Dedifferentiated amniotic fluid mesenchymal stem cell (primary cell): ENCODE data around the gene OR52N4.
"Not testable (repeated sequence)": the region's sequence is repeated elsewhere in the genome, so short reads cannot be mapped to it uniquely, and the experiment has no call there.

Experiments used
- DNase-seq: peaks from one replicate; pipeline ENCODE4 v3.0.0-alpha.2; 2016; ENCODE audit errors: extremely low spot score

OR52N4 gene

GRCh38 chr11:5753943-5754342 lies at the start of gene OR52N4:
Gene OR52N4, plus strand, starts transcription at chr11:5754243. Its CDS starts 498 bp downstream, at chr11:5754741.
- no peak for DNase-seq

GRCh38 chr11:5705688-5706087 lies 48.4 kb upstream of the OR52N4 start:
- no peak for DNase-seq

DNA sequence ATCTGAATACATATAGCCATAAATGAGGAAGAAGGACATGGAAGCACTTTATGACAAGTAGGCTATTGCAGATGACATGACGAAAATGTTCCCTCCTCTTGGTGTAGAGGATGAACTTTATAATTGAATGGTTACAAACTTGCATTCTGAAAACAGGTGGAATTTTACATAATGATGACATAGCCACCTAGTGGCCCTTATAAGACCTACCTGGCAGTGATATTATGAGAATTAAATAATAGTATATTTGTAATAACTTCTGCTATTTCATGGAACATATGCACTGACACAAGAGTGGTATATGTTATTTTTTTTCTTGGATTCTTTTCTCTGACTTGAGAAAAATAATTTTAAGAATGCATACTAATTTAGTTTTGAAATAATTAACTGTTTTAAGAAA lies 41.5 kb upstream of the OR52N4 start:
- DNase-seq = no peak

GRCh38 chr11:5713695-5714094 lies 40.3 kb upstream of the OR52N4 start:
- DNase-seq = no peak

DNA sequence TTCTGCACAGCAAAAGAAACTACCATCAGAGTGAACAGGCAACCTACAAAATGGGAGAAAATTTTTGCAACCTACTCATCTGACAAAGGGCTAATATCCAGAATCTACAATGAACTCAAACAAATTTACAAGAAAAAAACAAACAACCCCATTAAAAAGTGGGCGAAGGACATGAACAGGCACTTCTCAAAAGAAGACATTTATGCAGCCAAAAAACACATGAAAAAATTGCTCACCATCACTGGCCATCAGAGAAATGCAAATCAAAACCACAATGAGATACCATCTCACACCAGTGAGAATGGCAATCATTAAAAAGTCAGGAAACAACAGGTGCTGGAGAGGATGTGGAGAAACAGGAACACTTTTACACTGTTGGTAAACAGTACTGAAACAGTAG lies 37.5 kb upstream of the OR52N4 start:
- not testable (repeated sequence) for DNase-seq

DNA sequence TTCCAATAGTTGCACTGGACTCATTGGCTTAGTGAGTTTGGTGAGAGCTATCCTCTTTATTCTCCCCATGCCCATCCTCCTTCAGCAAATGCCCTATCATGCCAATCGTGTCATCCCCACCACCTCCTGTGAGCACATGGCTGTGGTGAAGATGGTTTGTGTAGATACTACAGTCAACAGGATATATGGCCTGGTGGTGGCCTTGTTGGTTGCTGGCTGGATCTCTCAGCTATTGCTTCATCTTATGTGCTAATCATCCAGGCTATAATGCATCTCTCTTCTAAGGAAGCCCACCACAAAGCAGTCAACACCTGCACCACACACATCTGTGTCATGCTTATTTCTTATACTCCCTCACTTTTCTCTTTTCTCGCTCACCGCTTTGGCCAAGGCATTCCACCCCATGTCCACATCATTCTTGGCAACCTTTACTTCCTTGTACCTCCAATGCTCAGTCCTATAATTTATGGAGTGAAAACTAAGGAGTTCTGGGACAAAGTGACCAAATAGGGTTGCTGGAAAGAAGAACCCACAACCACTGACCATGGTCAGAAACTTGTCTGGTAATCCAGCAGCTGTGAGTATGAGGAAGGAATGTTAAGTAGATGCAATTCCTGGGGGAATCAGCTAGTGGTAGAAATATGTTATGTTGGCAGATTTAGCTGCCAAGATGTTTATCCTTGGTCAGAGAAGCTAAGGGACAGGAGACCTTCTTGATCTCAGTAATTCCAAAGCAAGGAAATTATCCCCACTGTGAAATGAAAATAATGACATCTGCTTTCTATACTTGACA lies 34.1 kb upstream of the OR52N4 start:
- no peak for DNase-seq

GRCh38 chr11:5722622-5723021 lies 31.4 kb upstream of the OR52N4 start:
- no peak for DNase-seq

- DNase-seq = no peak
These were observed 27.7 kb upstream of the OR52N4 start for GRCh38 chr11:5726351-5726750.

DNA sequence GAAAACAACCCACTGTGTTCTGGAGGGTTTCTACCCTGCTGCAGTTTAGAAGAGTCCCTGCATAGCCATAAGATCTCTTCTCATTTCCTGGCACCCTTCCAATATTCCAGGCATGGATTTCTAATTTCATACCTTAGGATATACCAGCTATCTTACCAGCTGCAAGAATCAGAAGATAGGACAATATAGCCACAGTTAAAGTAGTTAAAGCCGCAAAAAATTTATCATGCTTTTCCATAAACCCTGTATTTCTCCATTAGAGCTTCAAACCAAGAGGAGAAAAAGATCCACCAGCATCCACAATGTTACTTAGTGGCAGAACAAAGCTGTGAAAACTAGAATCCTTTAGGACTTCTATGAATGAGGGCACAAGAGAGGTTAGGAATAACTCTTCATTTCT lies 26.4 kb upstream of the OR52N4 start:
- DNase-seq = no peak

GRCh38 chr11:5736396-5736795 lies 17.6 kb upstream of the OR52N4 start, which contains the start of gene OR56B1:
Gene OR56B1, plus strand, starts transcription at chr11:5736448. Its CDS starts 69 bp downstream, at chr11:5736517.
- no peak for DNase-seq

DNA sequence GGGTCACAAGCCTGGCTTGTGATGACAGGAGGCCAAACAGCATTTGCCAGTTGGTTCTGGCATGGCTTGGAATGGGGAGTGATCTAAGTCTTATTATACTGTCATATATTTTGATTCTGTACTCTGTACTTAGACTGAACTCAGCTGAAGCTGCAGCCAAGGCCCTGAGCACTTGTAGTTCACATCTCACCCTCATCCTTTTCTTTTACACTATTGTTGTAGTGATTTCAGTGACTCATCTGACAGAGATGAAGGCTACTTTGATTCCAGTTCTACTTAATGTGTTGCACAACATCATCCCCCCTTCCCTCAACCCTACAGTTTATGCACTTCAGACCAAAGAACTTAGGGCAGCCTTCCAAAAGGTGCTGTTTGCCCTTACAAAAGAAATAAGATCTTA lies 17.0 kb upstream of the OR52N4 start:
- DNase-seq = no peak

DNA sequence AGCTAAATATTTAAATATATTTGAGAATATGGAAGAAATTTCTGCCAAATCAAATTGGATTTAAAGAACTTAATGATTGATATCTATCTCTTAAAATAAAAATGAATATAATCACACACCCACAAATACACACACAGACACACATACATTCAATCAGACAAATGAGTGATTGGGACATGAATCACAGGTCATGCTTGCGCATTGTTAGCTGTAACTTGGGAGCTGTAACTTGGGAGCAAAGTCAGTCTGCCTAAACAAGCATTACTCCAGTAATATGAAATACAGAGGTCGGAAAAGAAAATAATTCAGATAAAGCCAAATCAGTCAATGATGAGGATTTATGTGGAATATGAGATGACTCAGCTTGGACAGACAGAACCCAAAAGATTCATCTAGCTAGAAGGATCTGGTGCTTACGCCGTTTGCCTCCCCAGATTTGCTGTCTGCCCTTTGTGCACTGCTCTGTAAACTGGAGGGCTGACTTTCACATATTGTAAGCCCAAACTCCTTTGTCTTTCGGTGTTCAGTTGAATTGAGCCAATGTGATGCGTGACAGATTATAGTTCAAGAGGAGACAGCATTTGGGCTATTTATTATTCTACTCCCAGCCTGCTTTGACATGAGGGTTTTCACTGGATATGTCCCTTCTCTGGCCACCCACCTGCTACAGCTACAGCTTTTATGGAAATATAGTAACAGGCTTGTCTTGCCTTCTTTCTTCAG lies 16.2 kb upstream of the OR52N4 start:
- no peak for DNase-seq

- DNase-seq = no peak
These were observed 15.6 kb upstream of the OR52N4 start for GRCh38 chr11:5738431-5738830.

GRCh38 chr11:5746614-5747013 lies 7.4 kb upstream of the OR52N4 start:
- no peak for DNase-seq

GRCh38 chr11:5749836-5750235 lies 4.2 kb upstream of the OR52N4 start:
- DNase-seq = no peak

- DNase-seq = no peak
These were observed 13.0 kb downstream of the OR52N4 start for GRCh38 chr11:5767056-5767455.

- DNase-seq = no peak
These were observed 29.2 kb downstream of the OR52N4 start, which contains the start of gene OR52N5 for GRCh38 chr11:5783255-5783654. Gene OR52N5, minus strand, starts transcription at chr11:5783355. Its CDS starts 4,721 bp downstream, at chr11:5778634.

DNA sequence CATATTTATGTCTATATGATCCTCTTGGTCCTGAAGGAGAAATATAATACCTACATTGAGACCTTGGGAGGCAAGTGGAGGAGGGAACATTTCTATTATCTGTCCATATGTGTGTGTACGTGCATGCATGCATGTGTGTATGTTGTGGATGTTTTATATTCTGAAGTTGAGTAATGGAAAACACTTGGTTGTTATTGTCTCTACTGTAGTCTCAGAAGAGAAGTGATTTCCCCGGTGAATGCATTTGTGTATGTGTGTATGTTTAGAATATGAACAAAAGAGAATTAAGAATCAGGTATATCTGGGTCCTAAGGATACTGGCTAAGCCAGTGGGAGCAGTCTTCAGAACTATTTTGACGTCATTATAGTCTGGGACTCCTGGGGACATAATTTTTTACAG lies 37.1 kb downstream of the OR52N4 start, which contains the start of gene OR52N1:
TSS of gene OR52N1 (minus strand) at position 101 of the 400 bp plus-strand sequence. CDS start 2,449 bp downstream, outside the sequence.
- no peak for DNase-seq

DNA sequence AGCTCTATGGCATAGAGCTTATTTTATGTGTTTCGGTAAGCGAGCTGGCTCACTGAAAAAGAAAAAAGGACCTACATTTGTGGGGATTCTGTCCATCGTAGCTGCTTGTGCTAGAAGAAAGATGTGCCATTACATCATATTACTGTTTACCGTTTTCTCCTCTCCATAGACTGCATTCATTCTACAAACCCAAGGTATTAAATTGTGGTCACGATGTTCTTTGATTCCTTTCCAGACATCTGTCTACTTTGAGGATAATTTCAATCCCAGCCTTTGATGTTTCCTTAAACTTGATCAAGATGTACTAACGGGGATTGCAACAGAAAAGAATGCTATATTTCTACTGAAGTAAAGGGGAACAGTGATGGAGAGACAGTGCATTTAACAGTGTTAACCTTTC lies 42.5 kb downstream of the OR52N4 start:
- no peak for DNase-seq

DNA sequence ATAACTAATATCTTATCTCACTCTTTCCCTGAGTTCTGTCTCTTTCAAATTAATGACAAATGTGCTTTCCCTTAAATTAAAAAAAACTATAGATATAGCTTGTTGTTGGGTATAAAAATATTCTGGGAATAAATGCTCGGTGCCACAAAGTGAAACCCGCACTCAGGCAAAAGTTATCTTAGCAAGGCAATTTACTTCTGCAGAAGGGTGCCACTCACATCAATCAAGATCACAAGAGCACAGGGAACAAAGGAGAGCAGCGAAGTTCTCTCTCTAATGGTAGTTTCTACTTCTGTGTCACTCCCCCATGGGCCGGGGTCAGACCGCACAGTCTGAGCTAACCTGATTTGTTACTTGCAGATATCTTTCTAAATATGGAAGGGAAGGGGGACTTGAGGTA lies 49.9 kb downstream of the OR52N4 start:
- DNase-seq = no peak
